ENCODE measurements around the gene CAND2.
"Not testable (repeated sequence)": the region's sequence is repeated elsewhere in the genome, so short reads cannot be mapped to it uniquely, and the experiment has no call there.

CAND2 gene

GRCh38 chr3:12772462-12772861 lies 24.0 kb upstream of the CAND2 start:
- no peak for DNase-seq

- no peak for DNase-seq
Measured at GRCh38 chr3:12773030-12773709, 23.3 kb upstream of the CAND2 start.

GRCh38 chr3:12773710-12774086 lies 22.8 kb upstream of the CAND2 start:
- DNase-seq: no peak

- no peak for DNase-seq
Measured at GRCh38 chr3:12774619-12775018, 21.9 kb upstream of the CAND2 start.

- DNase-seq: no peak
Measured at GRCh38 chr3:12775226-12775625, 21.3 kb upstream of the CAND2 start.

- DNase-seq: not testable (repeated sequence)
Measured at GRCh38 chr3:12775970-12776369, 20.5 kb upstream of the CAND2 start.

GRCh38 chr3:12777171-12777570 lies 19.3 kb upstream of the CAND2 start:
- DNase-seq: no peak

GRCh38 chr3:12780751-12781150 lies 15.7 kb upstream of the CAND2 start:
- DNase-seq: no peak

GRCh38 chr3:12782172-12782815 lies 14.2 kb upstream of the CAND2 start:
- peak; percentile 87 for DNase-seq

- no peak for DNase-seq
Measured at GRCh38 chr3:12785096-12785495, 11.4 kb upstream of the CAND2 start.

- DNase-seq: not testable (repeated sequence)
Measured at GRCh38 chr3:12787346-12787745, 9.1 kb upstream of the CAND2 start.

GRCh38 chr3:12787967-12788690 lies 8.4 kb upstream of the CAND2 start:
- not testable (repeated sequence) for DNase-seq

GRCh38 chr3:12791430-12791829 lies 5.0 kb upstream of the CAND2 start:
- DNase-seq: no peak

- no peak for DNase-seq
Measured at GRCh38 chr3:12793701-12794100, 2.8 kb upstream of the CAND2 start.

- DNase-seq: no peak
Measured at GRCh38 chr3:12797124-12797891, 828 bp downstream of the CAND2 start.

- DNase-seq: no peak
Measured at GRCh38 chr3:12797892-12798558, 1.5 kb downstream of the CAND2 start.

- no peak for DNase-seq
Measured at GRCh38 chr3:12798559-12799179, 2.2 kb downstream of the CAND2 start.

GRCh38 chr3:12799525-12800440 lies 3.3 kb downstream of the CAND2 start:
- no peak for DNase-seq

- DNase-seq: no peak
Measured at GRCh38 chr3:12803371-12803770, 6.9 kb downstream of the CAND2 start.

- DNase-seq: no peak
Measured at GRCh38 chr3:12807066-12807465, 10.6 kb downstream of the CAND2 start.

All from NCI-H2029 (cell line).